ENCODE results near the gene EYS.
"Not testable (repeated sequence)": the region's sequence is repeated elsewhere in the genome, so short reads cannot be mapped to it uniquely, and the experiment has no call there.

The EYS gene

DNA sequence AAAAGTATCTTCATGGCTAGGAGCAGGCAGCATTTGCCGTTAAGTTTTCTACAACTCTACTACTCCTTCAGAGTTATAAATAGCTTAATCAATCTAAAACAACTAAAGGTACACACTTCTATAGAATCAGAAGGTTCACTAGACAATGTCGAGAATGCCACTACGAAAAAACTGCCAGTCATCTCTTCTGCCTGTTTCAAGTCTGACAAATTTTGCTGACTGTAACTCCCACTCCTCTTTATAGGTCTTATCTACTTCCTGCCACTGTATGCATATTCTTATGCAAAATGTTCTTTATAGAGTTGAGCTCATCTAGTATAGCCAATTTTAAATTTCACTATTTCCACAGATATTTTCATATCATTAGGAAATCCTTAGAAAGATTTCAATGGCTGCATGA is 160.1 kb downstream of the EYS start:
- no peak overlapping the region for H3K4me3 ChIP-seq (ENCODE audit: low read length)
- no peaks in the 10 kb centered on the region for H3K4me1 ChIP-seq (ENCODE audit: control insufficient read depth, insufficient read depth, low read length)
- H3K36me3 ChIP-seq (ENCODE audit: control insufficient read depth, insufficient read depth, low read length, severe bottlenecking), result no peaks in the 10 kb centered on the region
- no peaks in the 10 kb centered on the region for H3K9me3 ChIP-seq (ENCODE audit: control insufficient read depth, low read length)
- H3K27me3 ChIP-seq (replicated peaks; ENCODE audit: control insufficient read depth, insufficient read depth, low read length), result no peaks in the 10 kb centered on the region
- no peak for DNase-seq (ENCODE audit: low read depth)
- H3K9ac ChIP-seq (ENCODE audit: low read length), result no peak overlapping the region

DNA sequence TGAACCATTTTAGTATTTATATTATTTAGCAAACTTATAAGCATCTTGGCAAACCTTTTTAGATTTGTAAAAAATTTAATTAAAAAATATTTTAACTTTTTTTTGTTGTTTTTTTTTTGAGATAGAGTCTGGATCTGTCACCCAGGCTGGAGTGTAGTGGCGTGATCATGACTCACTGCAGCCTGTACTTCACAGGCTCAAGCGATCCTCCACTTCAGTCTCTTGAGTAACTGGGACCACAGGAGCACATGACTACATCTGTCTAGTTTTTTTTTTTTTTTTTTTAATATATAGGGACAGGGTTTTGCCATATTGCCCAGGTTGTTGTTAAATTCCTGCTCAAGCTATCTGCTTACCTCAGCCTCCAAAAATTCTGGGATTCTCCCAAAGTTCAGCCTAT is 161.1 kb downstream of the EYS start:
- Histone ChIP-seq H3K27me3 (replicated peaks; ENCODE audit: control insufficient read depth, insufficient read depth, low read length) (no peaks in the 10 kb centered on the region), H3K4me1 (ENCODE audit: control insufficient read depth, insufficient read depth, low read length) (no peaks in the 10 kb centered on the region), H3K4me3 (ENCODE audit: low read length) (no peak overlapping the region), H3K36me3 (ENCODE audit: control insufficient read depth, insufficient read depth, low read length, severe bottlenecking) (no peaks in the 10 kb centered on the region), H3K9ac (ENCODE audit: low read length) (no peak overlapping the region), H3K9me3 (ENCODE audit: control insufficient read depth, low read length) (no peaks in the 10 kb centered on the region)
- DNase-seq (ENCODE audit: low read depth), result no peak

- H3K27me3 ChIP-seq (replicated peaks; ENCODE audit: control insufficient read depth, insufficient read depth, low read length), result no peaks in the 10 kb centered on the region
- H3K9ac ChIP-seq (ENCODE audit: low read length), result no peak overlapping the region
- H3K4me3 ChIP-seq (ENCODE audit: low read length), result no peak overlapping the region
- no peaks in the 10 kb centered on the region for H3K36me3 ChIP-seq (ENCODE audit: control insufficient read depth, insufficient read depth, low read length, severe bottlenecking)
- no peaks in the 10 kb centered on the region for H3K4me1 ChIP-seq (ENCODE audit: control insufficient read depth, insufficient read depth, low read length)
- H3K9me3 ChIP-seq (ENCODE audit: control insufficient read depth, low read length), result no peaks in the 10 kb centered on the region
- DNase-seq (ENCODE audit: low read depth), result no peak
These were observed 168.4 kb downstream of the EYS start for GRCh38 chr6:65538644-65539043.

- no peaks in the 10 kb centered on the region for H3K27me3 ChIP-seq (replicated peaks; ENCODE audit: control insufficient read depth, insufficient read depth, low read length)
These were observed 169.4 kb downstream of the EYS start for GRCh38 chr6:65537600-65537999.

DNA sequence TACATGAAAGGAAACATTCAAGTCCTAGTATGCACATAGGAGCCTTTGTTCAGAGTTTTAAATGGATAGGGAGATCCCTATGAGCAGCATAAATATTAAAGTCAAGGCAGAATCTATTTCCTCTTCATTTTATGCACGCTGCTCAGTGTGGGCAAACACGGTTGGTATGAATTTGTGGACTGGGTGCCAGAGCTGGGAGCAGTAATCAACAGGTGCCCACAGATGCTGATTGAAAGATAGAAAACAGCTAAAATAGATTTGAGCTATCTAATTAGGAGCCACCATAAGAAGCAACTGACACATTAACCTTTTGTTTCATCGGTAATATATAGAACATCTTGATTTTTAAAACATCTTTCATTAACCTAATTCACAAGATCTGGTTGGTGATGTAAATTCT is 175.5 kb downstream of the EYS start:
- no peaks in the 10 kb centered on the region for H3K4me1 ChIP-seq (ENCODE audit: control insufficient read depth, insufficient read depth, low read length)
- no peak for DNase-seq (ENCODE audit: low read depth)
- H3K4me3 ChIP-seq (ENCODE audit: low read length), result no peak overlapping the region
- H3K9ac ChIP-seq (ENCODE audit: low read length), result no peak overlapping the region
- no peaks in the 10 kb centered on the region for H3K9me3 ChIP-seq (ENCODE audit: control insufficient read depth, low read length)
- no peaks in the 10 kb centered on the region for H3K27me3 ChIP-seq (replicated peaks; ENCODE audit: control insufficient read depth, insufficient read depth, low read length)
- H3K36me3 ChIP-seq (ENCODE audit: control insufficient read depth, insufficient read depth, low read length, severe bottlenecking), result no peaks in the 10 kb centered on the region

More at GRCh38 chr6:65537600-65537999, 169.4 kb downstream of the EYS start:
- no peak overlapping the region for H3K4me3 ChIP-seq (ENCODE audit: low read length)
- H3K36me3 ChIP-seq (ENCODE audit: control insufficient read depth, insufficient read depth, low read length, severe bottlenecking), result no peaks in the 10 kb centered on the region
- DNase-seq (ENCODE audit: low read depth), result no peak
- H3K9me3 ChIP-seq (ENCODE audit: control insufficient read depth, low read length), result no peaks in the 10 kb centered on the region
- H3K4me1 ChIP-seq (ENCODE audit: control insufficient read depth, insufficient read depth, low read length), result no peaks in the 10 kb centered on the region
- H3K9ac ChIP-seq (ENCODE audit: low read length), result no peak overlapping the region

DNA sequence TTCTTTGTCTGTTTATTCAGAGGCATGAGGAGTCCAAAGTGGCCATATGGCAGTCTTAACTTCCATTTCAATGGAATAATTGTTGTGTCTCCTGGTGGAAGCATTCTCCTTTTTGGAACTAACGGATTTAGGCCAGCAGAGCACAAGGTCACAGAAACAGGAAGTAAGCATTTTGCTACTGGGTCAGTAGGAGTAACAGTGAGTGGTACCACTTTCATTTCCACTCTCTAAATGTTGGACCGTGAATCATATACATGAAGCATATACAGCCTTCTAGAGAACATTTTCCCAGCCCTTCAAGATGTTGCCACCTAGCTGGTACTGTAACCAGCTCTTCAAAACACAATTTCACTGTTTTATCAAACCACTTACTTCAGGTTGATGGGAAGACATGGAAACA is 182.8 kb downstream of the EYS start:
- H3K9ac ChIP-seq (ENCODE audit: low read length), result no peak overlapping the region
- DNase-seq (ENCODE audit: low read depth), result no peak
- no peaks in the 10 kb centered on the region for H3K36me3 ChIP-seq (ENCODE audit: control insufficient read depth, insufficient read depth, low read length, severe bottlenecking)
- H3K4me3 ChIP-seq (ENCODE audit: low read length), result no peak overlapping the region
- H3K4me1 ChIP-seq (ENCODE audit: control insufficient read depth, insufficient read depth, low read length), result no peaks in the 10 kb centered on the region
- H3K27me3 ChIP-seq (replicated peaks; ENCODE audit: control insufficient read depth, insufficient read depth, low read length), result no peaks in the 10 kb centered on the region
- no peaks in the 10 kb centered on the region for H3K9me3 ChIP-seq (ENCODE audit: control insufficient read depth, low read length)

GRCh38 chr6:65505736-65506135 is 201.3 kb downstream of the EYS start:
- DNase-seq (ENCODE audit: low read depth), result no peak
- H3K4me1 ChIP-seq (ENCODE audit: control insufficient read depth, insufficient read depth, low read length), result no peaks in the 10 kb centered on the region
- no peak overlapping the region for H3K9ac ChIP-seq (ENCODE audit: low read length)
- no peaks in the 10 kb centered on the region for H3K9me3 ChIP-seq (ENCODE audit: control insufficient read depth, low read length)
- no peak overlapping the region for H3K4me3 ChIP-seq (ENCODE audit: low read length)
- no peaks in the 10 kb centered on the region for H3K27me3 ChIP-seq (replicated peaks; ENCODE audit: control insufficient read depth, insufficient read depth, low read length)
- no peaks in the 10 kb centered on the region for H3K36me3 ChIP-seq (ENCODE audit: control insufficient read depth, insufficient read depth, low read length, severe bottlenecking)

DNA sequence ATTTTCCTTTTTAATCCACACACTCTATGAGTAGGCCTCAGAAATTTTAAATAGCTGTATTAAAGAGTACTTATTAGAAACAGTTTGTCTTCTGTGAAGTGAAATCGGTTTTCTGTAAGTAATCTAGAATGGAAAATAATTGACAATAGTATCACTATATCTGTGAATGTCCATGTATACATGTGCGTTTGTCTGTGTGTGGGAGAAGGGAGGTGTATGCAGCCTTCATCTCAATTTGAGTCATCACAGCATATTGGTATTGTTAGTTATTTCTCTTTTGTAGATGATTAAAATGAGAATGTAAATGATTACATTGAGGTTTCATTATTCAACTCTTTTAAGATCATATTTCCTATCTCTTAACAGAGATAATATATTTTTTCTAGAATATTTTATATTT is 206.0 kb downstream of the EYS start:
- Histone ChIP-seq H3K36me3 (ENCODE audit: control insufficient read depth, insufficient read depth, low read length, severe bottlenecking) (no peaks in the 10 kb centered on the region), H3K9ac (ENCODE audit: low read length) (no peak overlapping the region), H3K4me1 (ENCODE audit: control insufficient read depth, insufficient read depth, low read length) (no peaks in the 10 kb centered on the region), H3K9me3 (ENCODE audit: control insufficient read depth, low read length) (no peaks in the 10 kb centered on the region), H3K4me3 (ENCODE audit: low read length) (no peak overlapping the region), H3K27me3 (replicated peaks; ENCODE audit: control insufficient read depth, insufficient read depth, low read length) (no peaks in the 10 kb centered on the region)
- no peak for DNase-seq (ENCODE audit: low read depth)

DNA sequence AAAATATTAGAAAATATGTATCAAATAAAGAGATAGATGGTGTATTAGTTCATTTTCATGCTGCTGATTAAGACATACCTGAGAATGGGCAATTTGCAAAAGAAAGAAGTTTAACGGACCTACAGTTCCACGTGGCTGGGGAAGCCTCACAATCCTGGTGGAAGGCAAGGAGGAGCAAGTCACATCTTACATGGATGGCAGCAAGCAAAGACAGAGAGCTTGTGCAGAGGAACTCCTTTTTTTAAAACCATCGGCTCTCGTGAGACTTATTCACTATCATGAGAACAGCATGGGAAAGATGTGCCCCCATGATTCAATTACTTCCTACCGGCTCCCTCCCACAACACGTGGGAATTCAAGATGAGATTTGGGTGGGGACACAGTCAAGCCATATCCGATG is 223.4 kb downstream of the EYS start:
- H3K9ac ChIP-seq (ENCODE audit: low read length); H3K36me3 ChIP-seq (ENCODE audit: control insufficient read depth, insufficient read depth, low read length, severe bottlenecking); DNase-seq (ENCODE audit: low read depth); H3K4me3 ChIP-seq (ENCODE audit: low read length); H3K9me3 ChIP-seq (ENCODE audit: control insufficient read depth, low read length); H3K27me3 ChIP-seq (replicated peaks; ENCODE audit: control insufficient read depth, insufficient read depth, low read length); H3K4me1 ChIP-seq (ENCODE audit: control insufficient read depth, insufficient read depth, low read length): not testable (repeated sequence)

GRCh38 chr6:65469650-65470049 is 237.4 kb downstream of the EYS start:
- no peaks in the 10 kb centered on the region for H3K27me3 ChIP-seq (replicated peaks; ENCODE audit: control insufficient read depth, insufficient read depth, low read length)
- no peaks in the 10 kb centered on the region for H3K9me3 ChIP-seq (ENCODE audit: control insufficient read depth, low read length)
- no peak overlapping the region for H3K4me3 ChIP-seq (ENCODE audit: low read length)
- no peaks in the 10 kb centered on the region for H3K36me3 ChIP-seq (ENCODE audit: control insufficient read depth, insufficient read depth, low read length, severe bottlenecking)
- H3K4me1 ChIP-seq (ENCODE audit: control insufficient read depth, insufficient read depth, low read length), result no peaks in the 10 kb centered on the region
- no peak for DNase-seq (ENCODE audit: low read depth)
- no peak overlapping the region for H3K9ac ChIP-seq (ENCODE audit: low read length)

DNA sequence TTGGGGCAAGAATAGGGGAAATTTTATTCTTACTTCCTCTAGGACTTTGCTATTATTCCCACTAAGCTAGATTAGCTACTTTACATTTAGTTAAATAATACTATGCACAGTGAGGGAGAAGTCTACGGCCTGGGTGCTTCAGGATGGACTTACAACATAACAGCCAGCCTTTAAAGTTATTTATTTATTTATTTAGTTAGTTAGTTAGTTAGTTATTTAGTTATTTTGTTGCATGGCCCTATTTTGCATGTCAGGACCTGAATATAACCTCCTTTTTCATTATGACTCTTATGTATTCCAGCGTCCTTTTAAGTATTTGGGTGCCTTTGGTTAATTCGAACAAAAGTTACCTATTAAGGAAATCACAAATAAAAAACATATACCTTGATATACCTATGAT is 238.7 kb downstream of the EYS start:
- Histone ChIP-seq H3K9ac (ENCODE audit: low read length) (no peak overlapping the region), H3K36me3 (ENCODE audit: control insufficient read depth, insufficient read depth, low read length, severe bottlenecking) (no peaks in the 10 kb centered on the region), H3K4me1 (ENCODE audit: control insufficient read depth, insufficient read depth, low read length) (no peaks in the 10 kb centered on the region), H3K4me3 (ENCODE audit: low read length) (no peak overlapping the region), H3K27me3 (replicated peaks; ENCODE audit: control insufficient read depth, insufficient read depth, low read length) (no peaks in the 10 kb centered on the region), H3K9me3 (ENCODE audit: control insufficient read depth, low read length) (no peaks in the 10 kb centered on the region)
- DNase-seq (ENCODE audit: low read depth), result no peak

GRCh38 chr6:65461121-65461520 is 245.9 kb downstream of the EYS start:
- no peaks in the 10 kb centered on the region for H3K4me1 ChIP-seq (ENCODE audit: control insufficient read depth, insufficient read depth, low read length)
- peaks cover 3% of the 10 kb centered on the region for H3K9me3 ChIP-seq (ENCODE audit: control insufficient read depth, low read length)
- DNase-seq (ENCODE audit: low read depth), result no peak
- no peaks in the 10 kb centered on the region for H3K27me3 ChIP-seq (replicated peaks; ENCODE audit: control insufficient read depth, insufficient read depth, low read length)
- H3K9ac ChIP-seq (ENCODE audit: low read length), result no peak overlapping the region
- no peaks in the 10 kb centered on the region for H3K36me3 ChIP-seq (ENCODE audit: control insufficient read depth, insufficient read depth, low read length, severe bottlenecking)
- H3K4me3 ChIP-seq (ENCODE audit: low read length), result no peak overlapping the region
